SK-N-SH (cell line): Measurements from ENCODE around the gene LYRM4. TPM values are rescaled to one million over a fixed set of nuclear protein-coding genes. Genes with fewer than 3 reads are reported as not detected.

ENCODE experiments used
- CTCF ChIA-PET: fragments of 300-600, 350-600 bp; formaldehyde crosslinking; extraction: SDS; loops from one replicate; lab custom pipeline; 2021; lab: Yijun Ruan, JAX
- POLR2A ChIA-PET: fragments of 350-600 bp; sonication (Branson Sonifier 250); formaldehyde crosslinking; extraction: SDS; loops from one replicate; lab custom pipeline; 2020; ENCODE audit warnings: antibody characterized with exemption, inconsistent platforms; lab: Yijun Ruan, JAX
- DNase-seq: peaks from one replicate; pipeline ENCODE4 v3.0.0; 2012
- H2AFZ ChIP-seq: fragments of 200-600 bp; sonication (generic); 2 replicates; pipeline ENCODE4 v1.8.1; 2016; ENCODE audit warnings: antibody characterized with exemption, mild to moderate bottlenecking, low read depth
- H3F3A ChIP-seq: fragments of 200-600 bp; sonication (generic); replicated peaks from 2 replicates; pipeline ENCODE3; 2016; ENCODE audit warnings: antibody characterized with exemption, mild to moderate bottlenecking; ENCODE audit not compliant: insufficient read depth
- H3K27ac ChIP-seq, 2 experiments: fragments of 200-500 bp in 1 of 2; fragments of 200-600 bp in 1 of 2; sonication (Bioruptor generic) in 1 of 2; sonication (generic), shearing (Covaris generic) in 1 of 2; 2 replicates each; pipeline versions ENCODE4 v1.5.1 to v1.6.1; 2014 to 2016; ENCODE audit warnings: low read depth in 2 of 2, inconsistent platforms in 1 of 2, low read length in 1 of 2, mild to moderate bottlenecking in 1 of 2, mixed read lengths in 1 of 2
- H3K27me3 ChIP-seq: fragments of 200-600 bp; sonication (generic), shearing (Covaris generic); 2 replicates; pipeline ENCODE4 v1.6.1; 2016; ENCODE audit warnings: mixed run types; ENCODE audit not compliant: insufficient read depth
- H3K36me3 ChIP-seq, 2 experiments: fragments of 200-500 bp in 1 of 2; fragments of 200-600 bp in 1 of 2; sonication (Bioruptor generic) in 1 of 2; sonication (generic) in 1 of 2; replicated peaks in 1 of 2; 2 replicates each; pipeline versions ENCODE3 to v1.5.1; 2014 to 2016; ENCODE audit warnings: low read length in 1 of 2, mild to moderate bottlenecking in 1 of 2; ENCODE audit not compliant: insufficient read depth in 2 of 2, control insufficient read depth in 1 of 2
- H3K4me1 ChIP-seq, 2 experiments: fragments of 200-500 bp in 1 of 2; fragments of 200-600 bp in 1 of 2; sonication (Bioruptor generic) in 1 of 2; sonication (generic), shearing (Covaris generic) in 1 of 2; 2 replicates each; pipeline versions ENCODE4 v1.5.1 to v1.6.1; 2014 to 2016; ENCODE audit warnings: low read depth in 1 of 2, low read length in 1 of 2, mixed run types in 1 of 2; ENCODE audit not compliant: insufficient read depth in 2 of 2, control insufficient read depth in 1 of 2
- H3K4me2 ChIP-seq: fragments of 200-600 bp; sonication (generic), shearing (Covaris generic); 2 replicates; pipeline ENCODE4 v1.6.1; 2017; ENCODE audit warnings: mixed run types
- H3K4me3 ChIP-seq, 2 experiments: fragments of 200-500 bp in 1 of 2; fragments of 200-600 bp in 1 of 2; sonication (Bioruptor generic) in 1 of 2; sonication (generic), shearing (Covaris generic) in 1 of 2; 2 replicates each; pipeline versions ENCODE4 v1.5.1 to v1.8.1; 2014 to 2016; ENCODE audit warnings: low read depth in 2 of 2, inconsistent platforms in 1 of 2, low read length in 1 of 2, mild to moderate bottlenecking in 1 of 2, mixed read lengths in 1 of 2, moderate library complexity in 1 of 2
- H3K79me2 ChIP-seq: fragments of 200-600 bp; sonication (generic); 2 replicates; pipeline ENCODE4 v1.8.1; 2017; ENCODE audit warnings: mild to moderate bottlenecking; ENCODE audit not compliant: insufficient read depth
- H3K9ac ChIP-seq: fragments of 200-600 bp; sonication (generic); 2 replicates; pipeline ENCODE4 v1.6.1; 2017; ENCODE audit warnings: mixed run types
- H3K9me2 ChIP-seq: fragments of 200-600 bp; sonication (generic); 2 replicates; pipeline ENCODE4 v1.6.1; 2017; ENCODE audit warnings: mixed run types
- H3K9me3 ChIP-seq: fragments of 200-600 bp; sonication (generic); 2 replicates; pipeline ENCODE4 v1.6.1; 2017; ENCODE audit warnings: mixed run types, mild to moderate bottlenecking, moderate library complexity
- H4K20me1 ChIP-seq: fragments of 200-600 bp; sonication (generic); 2 replicates; pipeline ENCODE4 v1.6.1; 2017; ENCODE audit warnings: mild to moderate bottlenecking, mixed run types; ENCODE audit not compliant: insufficient read depth
- FOSL2 ChIP-seq: IDR thresholded peaks from 2 replicates; pipeline ENCODE4 v1.4.0; 2012; ENCODE audit warnings: low read depth, mild to moderate bottlenecking, moderate library complexity, borderline replicate concordance
- NRF1 ChIP-seq: IDR thresholded peaks from 2 replicates; pipeline ENCODE4 v1.6.1; 2012; ENCODE audit warnings: low read depth, mild to moderate bottlenecking, low read length
- POLR2AphosphoS5 ChIP-seq: IDR thresholded peaks from 2 replicates; pipeline ENCODE4 v1.6.1; 2012; ENCODE audit warnings: low read depth, low read length
- SIN3A ChIP-seq: IDR thresholded peaks from 2 replicates; pipeline ENCODE4 v1.6.1; 2012; ENCODE audit warnings: low read depth, mild to moderate bottlenecking, low read length, moderate library complexity, borderline replicate concordance
- TAF1 ChIP-seq: IDR thresholded peaks from 2 replicates; pipeline ENCODE4 v1.6.1; 2012; ENCODE audit warnings: low read depth, mild to moderate bottlenecking, low read length, moderate library complexity, borderline replicate concordance
- TCF12 ChIP-seq: IDR thresholded peaks from 2 replicates; pipeline ENCODE4 v1.4.0; 2012
- YY1 ChIP-seq: IDR thresholded peaks from 2 replicates; pipeline ENCODE4 v1.4.0; 2012; ENCODE audit warnings: low read depth, mild to moderate bottlenecking
- WGBS: methylation state at CpG from one replicate; pipeline ENCODE4 v1.1.6; 2017; ENCODE audit warnings: low lambda C conversion rate; 5-methylcytosine and 5-hydroxymethylcytosine counted together
- polyA plus RNA-seq, 3 experiments: library from polyadenylated mRNA; depleted of rRNA; stranded (reverse); fragments of >200 nt; gene quantifications; 2 replicates each; pipeline ENCODE4 v1.2.3, GENCODE V29; 2012
- TF ChIP-seq, protein P1 (sequence below): IDR thresholded peaks from 2 replicates; pipeline ENCODE4 v1.4.0; 2012; ENCODE audit warnings: low read depth, borderline replicate concordance
- TF ChIP-seq, protein P2 (sequence below): IDR thresholded peaks from 2 replicates; pipeline ENCODE4 v1.6.1; 2012; ENCODE audit warnings: mild to moderate bottlenecking, low read depth, low read length, moderate library complexity
- TF ChIP-seq, protein P3 (sequence below): fragments of 150-350 bp; IDR thresholded peaks from 2 replicates; pipeline ENCODE4 v1.6.1; 2016; ENCODE audit warnings: mild to moderate bottlenecking, low read depth, low read length

LYRM4 gene
- polyA plus RNA-seq, 1 of the 3 experiments (the other 2 are of a cell fraction), result 37.2 TPM

DNA sequence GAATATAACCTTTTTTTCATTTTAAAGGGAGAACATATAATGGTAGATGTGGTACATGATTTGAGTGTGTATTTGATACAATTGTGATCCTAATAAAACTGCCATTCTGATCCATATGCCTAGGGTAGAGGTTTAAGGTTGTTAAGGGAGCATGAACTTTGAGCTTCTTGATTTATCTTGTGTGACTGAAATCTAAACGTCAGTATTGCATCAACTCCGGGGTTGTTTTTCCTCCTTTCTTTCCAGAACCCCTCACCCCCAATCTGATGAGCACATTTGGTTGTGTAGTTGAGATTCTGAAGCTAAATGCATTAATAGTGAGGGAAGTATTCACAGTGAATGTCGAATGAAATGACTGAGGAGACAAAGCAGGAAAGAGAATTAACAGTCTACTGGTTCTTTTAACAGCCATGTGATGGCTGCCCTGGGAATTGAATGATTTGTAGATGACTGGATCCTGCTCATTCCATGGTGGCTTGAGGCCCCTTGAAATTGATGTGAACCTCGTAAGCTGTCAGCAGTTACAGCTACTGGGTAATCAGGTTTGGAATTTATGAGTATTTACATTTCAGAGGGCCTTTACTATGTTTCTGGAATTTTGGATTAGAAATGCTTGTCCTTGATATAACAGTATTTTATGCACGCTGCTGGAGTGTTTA, 45.3 kb upstream of the LYRM4 start:
- Histone ChIP-seq H3K4me1 (peaks cover 0 to 4% of the 10 kb centered on the region in 2 experiments; a peak in 1 of 4 replicates), H3K79me2 (peaks cover 1% of the 10 kb centered on the region), H2AFZ (no peak overlapping the region), H3K4me2 (no peak overlapping the region), H4K20me1 (peaks cover 2% of the 10 kb centered on the region), H3F3A (no peaks in the 10 kb centered on the region), H3K36me3 (no peaks in the 10 kb centered on the region), H3K27me3 (no peaks in the 10 kb centered on the region), H3K9me3 (no peaks in the 10 kb centered on the region), H3K9ac (no peak overlapping the region), H3K4me3 (no peak overlapping the region), H3K27ac (no peak overlapping the region), H3K9me2 (no peaks in the 10 kb centered on the region)
- ChIA-PET POLR2A (no interaction called here), CTCF (no interaction called here)
- DNase-seq, result no peak
- TF ChIP-seq, protein P1, sequence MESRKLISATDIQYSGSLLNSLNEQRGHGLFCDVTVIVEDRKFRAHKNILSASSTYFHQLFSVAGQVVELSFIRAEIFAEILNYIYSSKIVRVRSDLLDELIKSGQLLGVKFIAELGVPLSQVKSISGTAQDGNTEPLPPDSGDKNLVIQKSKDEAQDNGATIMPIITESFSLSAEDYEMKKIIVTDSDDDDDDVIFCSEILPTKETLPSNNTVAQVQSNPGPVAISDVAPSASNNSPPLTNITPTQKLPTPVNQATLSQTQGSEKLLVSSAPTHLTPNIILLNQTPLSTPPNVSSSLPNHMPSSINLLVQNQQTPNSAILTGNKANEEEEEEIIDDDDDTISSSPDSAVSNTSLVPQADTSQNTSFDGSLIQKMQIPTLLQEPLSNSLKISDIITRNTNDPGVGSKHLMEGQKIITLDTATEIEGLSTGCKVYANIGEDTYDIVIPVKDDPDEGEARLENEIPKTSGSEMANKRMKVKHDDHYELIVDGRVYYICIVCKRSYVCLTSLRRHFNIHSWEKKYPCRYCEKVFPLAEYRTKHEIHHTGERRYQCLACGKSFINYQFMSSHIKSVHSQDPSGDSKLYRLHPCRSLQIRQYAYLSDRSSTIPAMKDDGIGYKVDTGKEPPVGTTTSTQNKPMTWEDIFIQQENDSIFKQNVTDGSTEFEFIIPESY, result no peak
- TF ChIP-seq YY1 (no peak), TAF1 (no peak)
- TF ChIP-seq, protein P2, sequence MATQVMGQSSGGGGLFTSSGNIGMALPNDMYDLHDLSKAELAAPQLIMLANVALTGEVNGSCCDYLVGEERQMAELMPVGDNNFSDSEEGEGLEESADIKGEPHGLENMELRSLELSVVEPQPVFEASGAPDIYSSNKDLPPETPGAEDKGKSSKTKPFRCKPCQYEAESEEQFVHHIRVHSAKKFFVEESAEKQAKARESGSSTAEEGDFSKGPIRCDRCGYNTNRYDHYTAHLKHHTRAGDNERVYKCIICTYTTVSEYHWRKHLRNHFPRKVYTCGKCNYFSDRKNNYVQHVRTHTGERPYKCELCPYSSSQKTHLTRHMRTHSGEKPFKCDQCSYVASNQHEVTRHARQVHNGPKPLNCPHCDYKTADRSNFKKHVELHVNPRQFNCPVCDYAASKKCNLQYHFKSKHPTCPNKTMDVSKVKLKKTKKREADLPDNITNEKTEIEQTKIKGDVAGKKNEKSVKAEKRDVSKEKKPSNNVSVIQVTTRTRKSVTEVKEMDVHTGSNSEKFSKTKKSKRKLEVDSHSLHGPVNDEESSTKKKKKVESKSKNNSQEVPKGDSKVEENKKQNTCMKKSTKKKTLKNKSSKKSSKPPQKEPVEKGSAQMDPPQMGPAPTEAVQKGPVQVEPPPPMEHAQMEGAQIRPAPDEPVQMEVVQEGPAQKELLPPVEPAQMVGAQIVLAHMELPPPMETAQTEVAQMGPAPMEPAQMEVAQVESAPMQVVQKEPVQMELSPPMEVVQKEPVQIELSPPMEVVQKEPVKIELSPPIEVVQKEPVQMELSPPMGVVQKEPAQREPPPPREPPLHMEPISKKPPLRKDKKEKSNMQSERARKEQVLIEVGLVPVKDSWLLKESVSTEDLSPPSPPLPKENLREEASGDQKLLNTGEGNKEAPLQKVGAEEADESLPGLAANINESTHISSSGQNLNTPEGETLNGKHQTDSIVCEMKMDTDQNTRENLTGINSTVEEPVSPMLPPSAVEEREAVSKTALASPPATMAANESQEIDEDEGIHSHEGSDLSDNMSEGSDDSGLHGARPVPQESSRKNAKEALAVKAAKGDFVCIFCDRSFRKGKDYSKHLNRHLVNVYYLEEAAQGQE, result no peak
- 70% methylated on average over 5 of the region's 5 CpGs for WGBS

DNA sequence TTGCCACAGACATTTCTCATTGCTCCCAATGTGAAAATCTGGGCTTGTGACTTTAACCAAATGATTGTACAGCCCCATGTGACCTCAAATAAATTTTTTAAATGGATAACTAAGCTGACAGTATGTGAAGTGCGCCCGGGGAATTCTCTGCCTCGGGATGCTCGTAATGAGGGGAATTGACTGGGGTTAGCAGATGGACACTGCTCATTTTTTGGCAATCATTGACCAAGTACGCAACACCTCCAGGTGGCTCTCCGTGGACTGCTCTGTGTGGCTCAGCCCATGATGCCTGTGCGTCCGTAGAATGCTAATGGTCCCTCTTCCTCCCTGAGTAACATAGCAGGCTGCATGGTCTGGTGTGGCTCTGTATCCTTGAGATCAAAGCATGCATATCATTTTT, 42.9 kb upstream of the LYRM4 start:
- Histone ChIP-seq H3F3A (no peaks in the 10 kb centered on the region), H3K36me3 (no peaks in the 10 kb centered on the region), H4K20me1 (peaks cover 3% of the 10 kb centered on the region; the same call in 1 of the 2 replicates), H3K27me3 (no peaks in the 10 kb centered on the region), H3K27ac (no peak overlapping the region), H3K9me2 (no peaks in the 10 kb centered on the region), H2AFZ (no peak overlapping the region), H3K4me1 (peaks cover 0 to 4% of the 10 kb centered on the region in 2 experiments; a peak in 1 of 4 replicates), H3K9ac (no peak overlapping the region), H3K79me2 (peaks cover 9% of the 10 kb centered on the region), H3K9me3 (no peaks in the 10 kb centered on the region), H3K4me3 (no peak overlapping the region), H3K4me2 (no peak overlapping the region)
- no peak for DNase-seq
- TF ChIP-seq, protein P2, result no peak
- TF ChIP-seq FOSL2 (no peak), TCF12 (no peak), POLR2AphosphoS5 (no peak), SIN3A (no peak), NRF1 (no peak)
- TF ChIP-seq, protein P3, sequence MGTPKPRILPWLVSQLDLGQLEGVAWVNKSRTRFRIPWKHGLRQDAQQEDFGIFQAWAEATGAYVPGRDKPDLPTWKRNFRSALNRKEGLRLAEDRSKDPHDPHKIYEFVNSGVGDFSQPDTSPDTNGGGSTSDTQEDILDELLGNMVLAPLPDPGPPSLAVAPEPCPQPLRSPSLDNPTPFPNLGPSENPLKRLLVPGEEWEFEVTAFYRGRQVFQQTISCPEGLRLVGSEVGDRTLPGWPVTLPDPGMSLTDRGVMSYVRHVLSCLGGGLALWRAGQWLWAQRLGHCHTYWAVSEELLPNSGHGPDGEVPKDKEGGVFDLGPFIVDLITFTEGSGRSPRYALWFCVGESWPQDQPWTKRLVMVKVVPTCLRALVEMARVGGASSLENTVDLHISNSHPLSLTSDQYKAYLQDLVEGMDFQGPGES, result no peak
- 95% methylated on average over 8 of the region's 8 CpGs for WGBS
- POLR2A ChIA-PET, result no interaction called here
- CTCF ChIA-PET, result interaction anchor here (1.1 kb wide), 2 partner anchors 13 to 160 kb away, joined by 3 read pairs; no protein-coding TSS in a partner anchor
